Ovary (tissue), 3 donors: Measurements from ENCODE around the gene CEMIP.

Experiments used
- EP300 ChIP-seq: sonication (generic); formaldehyde crosslinking; IDR thresholded peaks from one replicate; pipeline ENCODE4 v1.6.1; 2017; ENCODE audit warnings: antibody characterized with exemption
- POLR2A ChIP-seq: fragments of 450-650 bp; IDR thresholded peaks from one replicate; pipeline ENCODE4 v1.6.1; 2017; ENCODE audit warnings: antibody characterized with exemption, mild to moderate bottlenecking, moderate library complexity
- TF ChIP-seq, protein P1 (sequence below), 3 donors: fragments of 450-650 bp in 2 of 3; fragments of 200-600 bp in 1 of 3; IDR thresholded peaks; one replicate each; pipeline versions ENCODE4 v1.5.1 to v1.8.0; 2016 to 2022; ENCODE audit warnings: antibody characterized with exemption in 3 of 3, mild to moderate bottlenecking in 1 of 3
- donor health status: DM: no; HTN: no; CAD: no.

DNA sequence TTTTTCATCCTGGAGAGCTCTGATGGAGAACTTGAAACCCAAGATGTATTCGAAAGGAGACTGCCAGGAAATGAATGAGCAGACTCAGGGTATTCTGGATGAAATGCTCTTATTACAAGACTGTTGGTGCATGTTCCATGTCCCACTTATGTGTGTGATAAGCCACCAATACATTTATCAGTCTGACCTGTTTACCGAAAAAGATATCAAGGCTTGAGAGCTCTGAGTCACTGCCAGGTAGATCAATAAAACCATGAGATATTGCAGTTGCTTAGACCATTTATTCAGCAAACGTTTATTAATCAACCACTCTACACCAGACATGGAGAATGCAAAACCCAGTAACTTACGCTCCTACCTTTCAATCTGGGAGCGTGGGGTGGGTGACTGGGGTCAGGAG lies 17.2 kb downstream of the CEMIP start:
- TF ChIP-seq, protein P1, sequence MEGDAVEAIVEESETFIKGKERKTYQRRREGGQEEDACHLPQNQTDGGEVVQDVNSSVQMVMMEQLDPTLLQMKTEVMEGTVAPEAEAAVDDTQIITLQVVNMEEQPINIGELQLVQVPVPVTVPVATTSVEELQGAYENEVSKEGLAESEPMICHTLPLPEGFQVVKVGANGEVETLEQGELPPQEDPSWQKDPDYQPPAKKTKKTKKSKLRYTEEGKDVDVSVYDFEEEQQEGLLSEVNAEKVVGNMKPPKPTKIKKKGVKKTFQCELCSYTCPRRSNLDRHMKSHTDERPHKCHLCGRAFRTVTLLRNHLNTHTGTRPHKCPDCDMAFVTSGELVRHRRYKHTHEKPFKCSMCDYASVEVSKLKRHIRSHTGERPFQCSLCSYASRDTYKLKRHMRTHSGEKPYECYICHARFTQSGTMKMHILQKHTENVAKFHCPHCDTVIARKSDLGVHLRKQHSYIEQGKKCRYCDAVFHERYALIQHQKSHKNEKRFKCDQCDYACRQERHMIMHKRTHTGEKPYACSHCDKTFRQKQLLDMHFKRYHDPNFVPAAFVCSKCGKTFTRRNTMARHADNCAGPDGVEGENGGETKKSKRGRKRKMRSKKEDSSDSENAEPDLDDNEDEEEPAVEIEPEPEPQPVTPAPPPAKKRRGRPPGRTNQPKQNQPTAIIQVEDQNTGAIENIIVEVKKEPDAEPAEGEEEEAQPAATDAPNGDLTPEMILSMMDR (IDR thresholded peaks at IDR 0.05) = no peak
- TF ChIP-seq POLR2A (no peak), EP300 (no peak)
